ENCODE data around the gene TAF6L.

The TAF6L gene

DNA sequence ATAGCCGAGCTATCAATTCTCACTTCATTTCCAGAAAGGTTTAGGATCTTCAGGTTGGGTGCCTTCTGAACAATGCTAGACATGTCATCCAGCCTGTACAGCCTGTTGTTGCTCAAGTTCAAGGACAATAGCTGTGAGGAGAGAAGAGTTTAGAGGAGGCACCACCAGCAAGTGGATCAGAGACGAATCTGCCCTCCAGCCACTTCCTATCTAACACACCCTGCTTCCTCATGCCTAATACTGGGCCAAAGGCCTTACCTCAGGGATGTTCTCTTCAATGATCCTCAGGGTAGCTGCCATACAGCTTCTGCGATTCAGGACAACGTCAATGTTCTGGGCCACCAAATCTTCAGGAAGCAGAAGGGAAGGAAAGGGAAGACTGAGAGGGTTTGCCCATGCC lies 29.9 kb downstream of the TAF6L start:
- TF ChIP-seq, protein P1, sequence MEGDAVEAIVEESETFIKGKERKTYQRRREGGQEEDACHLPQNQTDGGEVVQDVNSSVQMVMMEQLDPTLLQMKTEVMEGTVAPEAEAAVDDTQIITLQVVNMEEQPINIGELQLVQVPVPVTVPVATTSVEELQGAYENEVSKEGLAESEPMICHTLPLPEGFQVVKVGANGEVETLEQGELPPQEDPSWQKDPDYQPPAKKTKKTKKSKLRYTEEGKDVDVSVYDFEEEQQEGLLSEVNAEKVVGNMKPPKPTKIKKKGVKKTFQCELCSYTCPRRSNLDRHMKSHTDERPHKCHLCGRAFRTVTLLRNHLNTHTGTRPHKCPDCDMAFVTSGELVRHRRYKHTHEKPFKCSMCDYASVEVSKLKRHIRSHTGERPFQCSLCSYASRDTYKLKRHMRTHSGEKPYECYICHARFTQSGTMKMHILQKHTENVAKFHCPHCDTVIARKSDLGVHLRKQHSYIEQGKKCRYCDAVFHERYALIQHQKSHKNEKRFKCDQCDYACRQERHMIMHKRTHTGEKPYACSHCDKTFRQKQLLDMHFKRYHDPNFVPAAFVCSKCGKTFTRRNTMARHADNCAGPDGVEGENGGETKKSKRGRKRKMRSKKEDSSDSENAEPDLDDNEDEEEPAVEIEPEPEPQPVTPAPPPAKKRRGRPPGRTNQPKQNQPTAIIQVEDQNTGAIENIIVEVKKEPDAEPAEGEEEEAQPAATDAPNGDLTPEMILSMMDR (IDR thresholded peaks at IDR 0.05; ENCODE audit: low read depth, low read length), result no peak
- DNase-seq (ENCODE audit: extremely low read depth, low read depth), result no peak

DNA sequence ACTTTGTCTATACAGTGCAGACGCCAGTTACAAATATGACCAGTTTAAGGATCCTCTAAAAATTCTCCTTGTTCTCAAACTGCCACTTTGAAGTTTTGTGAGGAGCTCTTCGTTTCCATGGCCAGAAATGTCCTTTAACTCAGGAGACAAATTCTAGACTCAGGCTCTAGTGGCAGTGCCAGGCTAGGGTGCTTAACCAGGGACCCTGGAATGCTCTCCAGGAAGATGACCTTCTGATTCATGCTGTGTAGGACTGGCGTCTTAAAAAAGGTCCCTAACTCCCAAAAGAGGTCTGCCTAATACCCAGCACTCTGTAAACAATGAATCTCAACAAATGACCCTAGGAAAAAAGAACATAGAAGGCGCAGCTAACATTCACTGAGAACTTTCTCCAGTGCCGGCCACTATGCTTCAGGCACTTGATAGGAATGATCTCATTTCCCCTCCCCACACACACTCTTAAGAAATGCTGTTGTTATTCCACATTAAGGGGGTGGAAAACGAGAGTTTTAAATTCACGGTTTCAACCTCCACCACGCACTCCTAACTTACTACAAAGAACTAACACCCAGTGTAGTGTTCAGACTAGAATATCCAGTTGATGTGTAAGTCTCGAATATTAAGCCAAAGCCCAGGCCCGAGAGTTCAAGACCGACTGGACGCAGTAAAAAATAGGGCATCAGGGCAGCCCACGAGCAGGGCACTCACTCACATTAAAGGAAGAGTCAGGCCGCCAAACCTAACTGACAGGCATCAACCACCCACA lies 33.3 kb downstream of the TAF6L start:
- TF ChIP-seq, protein P1 (IDR thresholded peaks at IDR 0.05; ENCODE audit: low read depth, low read length), result no peak
- no peak for DNase-seq (ENCODE audit: extremely low read depth, low read depth)

DNA sequence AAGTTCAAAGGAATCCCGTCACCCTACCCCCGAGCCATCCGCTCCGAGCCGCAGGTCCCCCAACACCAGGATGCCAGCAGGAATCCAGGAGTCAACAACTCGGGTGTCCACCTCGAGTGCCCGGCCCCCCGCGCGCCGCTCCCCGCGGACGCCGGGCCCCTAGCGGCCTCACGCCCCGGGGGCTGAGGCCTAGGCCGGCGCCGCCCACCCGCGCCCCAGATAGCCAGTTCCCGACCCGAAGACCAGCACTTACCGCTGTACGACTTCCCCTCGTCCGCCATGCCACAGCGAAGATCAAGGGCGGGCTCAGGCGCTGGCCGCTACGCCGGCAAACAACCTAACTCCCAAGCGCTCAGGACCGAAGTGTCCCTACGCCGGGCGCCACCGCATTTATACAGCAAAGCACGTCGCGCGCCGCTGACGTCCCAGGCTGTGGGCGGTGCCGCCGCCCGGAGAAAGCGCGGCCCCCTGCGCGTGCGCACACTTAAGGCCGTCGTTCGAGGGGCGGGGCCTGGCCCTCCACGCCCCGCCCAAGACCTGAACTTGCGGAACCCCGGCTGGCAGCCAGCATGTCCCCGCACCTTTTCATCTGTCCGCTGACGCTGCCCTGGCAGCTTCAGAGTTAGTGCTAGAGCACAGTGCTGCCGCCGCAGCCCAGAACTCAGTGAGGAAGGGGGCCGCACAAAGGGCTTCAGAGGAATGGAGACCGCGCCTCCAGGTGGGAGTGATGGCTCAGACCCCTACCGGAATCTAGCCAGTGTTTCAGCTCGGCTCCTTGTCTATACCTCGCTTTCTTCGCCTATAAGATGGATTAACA lies 34.1 kb downstream of the TAF6L start, which contains the start of gene NXF1:
NXF1 (minus strand) TSS at position 365 of the 817 bp plus-strand sequence; CDS start at position 281, 84 bp downstream.
- DNase-seq (ENCODE audit: extremely low read depth, low read depth), result peak; percentile 90
- TF ChIP-seq, protein P1 (IDR thresholded peaks at IDR 0.05; ENCODE audit: low read depth, low read length), result no peak

DNA sequence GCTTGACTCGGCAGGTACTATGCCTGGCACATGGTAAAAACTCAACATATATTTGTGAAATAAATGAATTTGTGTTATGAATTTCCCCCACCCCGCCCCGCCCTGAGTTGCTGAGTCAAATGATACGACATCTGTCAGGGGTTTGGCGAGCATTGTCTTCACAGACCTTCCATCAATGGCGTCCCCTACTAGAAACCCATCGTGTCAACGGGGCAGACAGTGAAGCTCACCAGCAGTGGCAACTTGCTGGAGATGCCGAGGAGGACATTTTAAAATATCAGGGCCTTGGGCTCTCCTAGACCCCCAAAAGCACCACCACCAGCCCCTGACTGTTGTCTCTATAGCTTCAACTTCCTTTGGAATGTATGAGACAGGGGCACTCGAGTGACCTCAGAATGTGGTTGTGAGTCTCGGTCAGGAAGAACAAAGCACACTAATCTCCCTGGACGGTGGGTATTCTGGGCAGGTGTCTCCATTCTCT lies 34.8 kb downstream of the TAF6L start:
- no peak for DNase-seq (ENCODE audit: extremely low read depth, low read depth)
- TF ChIP-seq, protein P1 (IDR thresholded peaks at IDR 0.05; ENCODE audit: low read depth, low read length), result no peak

DNA sequence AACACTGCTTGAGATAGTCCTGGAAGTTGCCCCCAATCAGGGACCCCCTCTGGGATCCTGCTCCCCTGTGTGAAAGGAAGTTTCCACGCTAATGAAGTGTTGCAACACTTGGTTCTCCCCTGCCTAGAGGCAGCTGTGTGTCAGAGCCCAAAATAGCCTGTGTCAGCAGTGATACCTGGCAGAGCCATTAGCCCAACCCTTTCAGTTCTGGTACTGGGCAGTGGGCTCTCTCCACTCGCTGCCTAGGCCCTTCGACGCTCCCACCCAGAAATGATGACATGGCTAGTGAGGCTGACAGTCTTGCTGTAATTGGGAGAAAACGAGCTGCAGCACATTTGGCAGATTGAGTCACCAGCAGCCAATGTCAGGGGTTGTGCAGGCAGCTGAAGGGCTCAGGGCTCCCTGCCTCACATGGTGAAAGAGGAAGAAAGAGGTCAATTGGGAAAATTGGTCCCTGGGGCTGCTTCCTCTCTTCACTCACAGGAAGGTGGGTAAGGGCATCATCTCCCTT lies 35.5 kb downstream of the TAF6L start:
- DNase-seq (ENCODE audit: extremely low read depth, low read depth), result no peak
- TF ChIP-seq, protein P1 (IDR thresholded peaks at IDR 0.05; ENCODE audit: low read depth, low read length), result no peak

DNA sequence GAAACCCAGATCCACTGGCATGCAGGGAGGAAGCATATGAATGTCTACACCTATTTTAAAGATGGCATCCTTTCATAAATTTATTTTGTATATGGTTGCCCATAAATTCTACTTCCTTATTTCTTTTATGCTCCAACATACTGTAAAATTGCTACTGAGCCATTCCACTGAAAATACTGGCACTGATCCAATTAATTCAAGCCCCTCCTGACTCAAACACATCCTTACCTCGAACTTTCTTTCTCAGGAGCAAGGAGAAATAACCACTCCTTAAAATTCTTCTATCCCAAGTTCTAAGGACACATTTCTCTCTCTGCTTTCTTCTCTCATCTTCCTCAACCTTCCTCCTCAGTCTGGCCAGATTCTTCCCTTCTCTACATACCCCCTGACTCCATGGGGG lies 39.6 kb downstream of the TAF6L start:
- DNase-seq (ENCODE audit: extremely low read depth, low read depth), result no peak
- TF ChIP-seq, protein P1 (IDR thresholded peaks at IDR 0.05; ENCODE audit: low read depth, low read length), result no peak
